Measurements from ENCODE around the gene VCAN. TPM values are rescaled to one million over a fixed set of nuclear protein-coding genes. Genes with fewer than 3 reads are reported as not detected.

The VCAN gene
- total RNA-seq, 4 donors from 2014 or later: 26.8 to 148 (median 65.8) TPM

DNA sequence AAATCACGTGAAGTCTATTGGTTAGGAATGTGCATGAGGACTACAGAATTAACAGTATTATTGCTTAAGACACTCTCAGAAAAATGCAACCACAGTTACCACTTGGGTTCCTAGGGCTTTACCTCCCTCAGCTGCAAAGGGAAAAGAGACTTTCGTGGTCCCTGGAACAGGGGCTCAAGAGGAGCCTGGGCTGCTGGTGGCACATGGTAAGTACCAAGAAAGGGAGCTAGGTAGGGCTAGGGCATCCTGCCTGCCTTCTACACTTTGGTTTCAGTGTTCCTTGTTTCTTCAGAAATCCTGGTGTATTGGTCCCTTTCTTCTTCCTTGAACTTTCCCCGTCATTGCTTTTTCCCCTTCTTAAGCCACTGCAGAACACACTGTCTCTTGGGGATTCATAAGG lies 7.3 kb upstream of the VCAN start:
- no peak for TF ChIP-seq POLR2A (IDR thresholded peaks at IDR 0.05)
- no peak for TF ChIP-seq POLR2AphosphoS5 (IDR thresholded peaks at IDR 0.05)
- TF ChIP-seq, protein P1, sequence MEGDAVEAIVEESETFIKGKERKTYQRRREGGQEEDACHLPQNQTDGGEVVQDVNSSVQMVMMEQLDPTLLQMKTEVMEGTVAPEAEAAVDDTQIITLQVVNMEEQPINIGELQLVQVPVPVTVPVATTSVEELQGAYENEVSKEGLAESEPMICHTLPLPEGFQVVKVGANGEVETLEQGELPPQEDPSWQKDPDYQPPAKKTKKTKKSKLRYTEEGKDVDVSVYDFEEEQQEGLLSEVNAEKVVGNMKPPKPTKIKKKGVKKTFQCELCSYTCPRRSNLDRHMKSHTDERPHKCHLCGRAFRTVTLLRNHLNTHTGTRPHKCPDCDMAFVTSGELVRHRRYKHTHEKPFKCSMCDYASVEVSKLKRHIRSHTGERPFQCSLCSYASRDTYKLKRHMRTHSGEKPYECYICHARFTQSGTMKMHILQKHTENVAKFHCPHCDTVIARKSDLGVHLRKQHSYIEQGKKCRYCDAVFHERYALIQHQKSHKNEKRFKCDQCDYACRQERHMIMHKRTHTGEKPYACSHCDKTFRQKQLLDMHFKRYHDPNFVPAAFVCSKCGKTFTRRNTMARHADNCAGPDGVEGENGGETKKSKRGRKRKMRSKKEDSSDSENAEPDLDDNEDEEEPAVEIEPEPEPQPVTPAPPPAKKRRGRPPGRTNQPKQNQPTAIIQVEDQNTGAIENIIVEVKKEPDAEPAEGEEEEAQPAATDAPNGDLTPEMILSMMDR (IDR thresholded peaks at IDR 0.05): no peak
- no peak for TF ChIP-seq EP300 (IDR thresholded peaks at IDR 0.05)
- Histone ChIP-seq H3K4me3 (no peak overlapping the region), H3K27ac (no peak overlapping the region), H3K36me3 (no peaks in the 10 kb centered on the region), H3K4me1 (no peaks in the 10 kb centered on the region), H3K9me3 (no peaks in the 10 kb centered on the region), H3K27me3 (peaks cover 28% of the 10 kb centered on the region)
- ATAC-seq: no peak
- WGBS, 2 donors (ENCODE audit: low coverage in 1 of 2): 68 to 84% methylated on average over 3 of the region's 3 CpGs

DNA sequence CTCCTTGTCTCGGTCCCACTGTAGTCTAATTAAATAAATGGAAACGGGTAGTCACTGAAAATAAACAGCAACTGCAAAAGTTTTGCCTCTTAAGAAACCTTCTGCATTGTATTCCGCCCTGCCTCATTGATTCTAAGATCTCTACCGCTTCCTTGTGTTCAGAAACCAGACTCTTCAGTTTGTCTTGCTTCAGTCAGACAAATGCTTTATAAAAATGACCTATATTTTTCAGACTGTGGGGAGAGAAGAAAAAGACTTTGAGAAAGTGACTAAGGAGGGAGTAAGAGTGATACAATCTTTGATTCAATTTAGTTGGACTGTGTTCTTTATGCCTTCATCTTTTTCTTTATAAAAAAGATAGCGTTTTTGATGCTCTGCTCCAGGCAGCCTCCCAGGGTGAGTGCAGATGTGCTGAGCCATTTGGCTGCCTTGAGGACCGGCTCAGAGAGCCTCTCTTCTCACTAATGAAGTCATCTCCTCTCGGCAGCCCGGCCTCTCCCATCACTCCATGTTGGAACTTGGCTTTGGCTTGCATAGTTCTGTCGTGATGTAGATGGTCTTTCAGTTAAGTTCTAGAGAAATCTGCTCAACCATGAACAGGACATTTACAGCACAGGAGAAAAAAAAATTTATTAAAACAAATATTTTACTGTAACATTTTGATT lies 4.0 kb upstream of the VCAN start:
- Histone ChIP-seq H3K27me3 (peaks cover 55% of the 10 kb centered on the region), H3K36me3 (no peaks in the 10 kb centered on the region), H3K4me1 (peaks cover 0 to 18% (median 6%) of the 10 kb centered on the region in 3 donors), H3K27ac (no peak overlapping the region), H3K9me3 (no peaks in the 10 kb centered on the region), H3K4me3 (no peak overlapping the region)
- WGBS, 2 donors (ENCODE audit: low coverage in 1 of 2): 40 to 43% methylated on average over 6 to 9 of the region's 9 CpGs
- ATAC-seq: peak; percentile 51
- TF ChIP-seq, protein P1 (IDR thresholded peaks at IDR 0.05): peak in 1 of 4 experiments; percentile 18
- no peak for TF ChIP-seq POLR2A (IDR thresholded peaks at IDR 0.05)
- TF ChIP-seq POLR2AphosphoS5 (IDR thresholded peaks at IDR 0.05): no peak

DNA sequence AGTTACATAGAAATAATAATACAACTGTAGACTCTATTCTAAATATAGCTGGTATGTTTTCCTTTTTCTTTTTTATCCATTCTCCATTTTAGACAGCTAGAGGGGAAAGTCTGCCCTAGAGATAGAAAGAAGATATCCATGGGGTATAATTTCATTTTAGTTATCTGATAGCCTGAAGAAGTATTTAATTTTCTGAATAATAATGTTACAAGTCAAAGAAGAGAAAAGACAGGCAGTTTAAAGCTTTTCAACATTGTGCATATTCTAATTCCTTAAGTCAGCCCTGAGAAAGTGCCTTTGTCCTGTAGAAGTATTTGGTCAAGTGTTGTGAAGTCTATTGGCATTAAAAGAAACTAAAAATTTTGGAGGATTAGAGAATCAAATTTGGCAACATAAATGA lies 2.5 kb upstream of the VCAN start:
- Histone ChIP-seq H3K27me3 (peaks cover 67% of the 10 kb centered on the region), H3K4me1 (peaks cover 0 to 34% (median 11%) of the 10 kb centered on the region in 3 donors), H3K4me3 (no peak overlapping the region), H3K36me3 (no peaks in the 10 kb centered on the region), H3K9me3 (no peaks in the 10 kb centered on the region), H3K27ac (no peak overlapping the region)
- ATAC-seq: no peak
- TF ChIP-seq POLR2A (IDR thresholded peaks at IDR 0.05) (no peak), POLR2AphosphoS5 (IDR thresholded peaks at IDR 0.05) (no peak), EP300 (IDR thresholded peaks at IDR 0.05) (no peak)
- TF ChIP-seq, protein P1 (IDR thresholded peaks at IDR 0.05): no peak

DNA sequence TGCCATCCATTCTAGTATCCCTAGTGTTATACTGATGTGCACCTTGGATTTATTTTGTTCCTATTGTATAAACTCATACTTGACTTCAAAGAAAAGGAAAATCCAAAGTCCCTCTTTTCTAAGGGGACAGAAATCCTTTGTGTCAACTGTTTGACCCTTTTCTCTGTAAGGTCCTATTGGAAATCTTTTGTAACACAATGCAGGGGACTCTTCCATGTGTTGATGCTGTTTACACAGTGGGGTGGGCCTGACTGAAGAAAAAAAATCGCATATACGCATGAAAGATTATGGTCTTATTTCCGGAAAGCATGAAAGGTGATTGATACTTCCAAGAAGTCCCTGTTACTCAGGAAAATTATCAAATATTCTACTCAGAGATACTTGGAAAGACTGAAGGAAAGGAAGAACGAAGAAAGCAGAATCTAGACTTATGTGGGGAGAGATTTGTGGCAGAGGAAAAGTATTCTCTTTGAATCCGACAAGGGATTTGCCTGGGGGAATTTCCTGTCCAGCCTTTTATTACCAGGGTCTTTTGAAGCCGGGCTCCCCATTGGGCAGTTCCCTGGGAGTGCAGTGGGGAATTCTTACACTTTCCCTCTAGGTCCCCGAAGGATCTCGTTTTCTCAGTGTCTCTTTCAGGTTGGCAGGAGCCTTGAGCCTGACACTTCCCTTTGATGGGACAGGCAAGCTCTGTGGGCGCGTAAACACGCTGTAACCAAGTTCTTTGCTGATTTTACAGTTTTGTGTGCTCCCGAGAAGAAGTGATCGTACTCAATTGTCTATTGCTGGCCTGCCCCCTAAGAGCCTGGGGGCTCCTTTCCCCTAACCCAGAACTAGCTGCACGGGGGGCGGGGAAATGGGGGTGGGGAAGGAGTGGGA lies 779 bp upstream of the VCAN start:
- TF ChIP-seq EP300 (IDR thresholded peaks at IDR 0.05) (no peak), POLR2AphosphoS5 (IDR thresholded peaks at IDR 0.05) (no peak), POLR2A (IDR thresholded peaks at IDR 0.05) (no peak)
- TF ChIP-seq, protein P1 (IDR thresholded peaks at IDR 0.05): no peak
- H3K9me3 ChIP-seq: no peaks in the 10 kb centered on the region
- peaks cover 0 to 51% (median 19%) of the 10 kb centered on the region in 3 donors for H3K4me1 ChIP-seq
- 21 to 29% methylated on average over 7 to 9 of the region's 15 CpGs for WGBS, 2 donors (ENCODE audit: low coverage in 1 of 2)
- ATAC-seq: no peak
- H3K27ac ChIP-seq: peak overlapping the region in 3 of 4 donors; percentile 64 to 80 (median 78)
- H3K4me3 ChIP-seq: peak overlapping the region; percentile 31 to 56
- peaks cover 79% of the 10 kb centered on the region for H3K27me3 ChIP-seq
- no peaks in the 10 kb centered on the region for H3K36me3 ChIP-seq
